Kidney (tissue), 14 donors: ENCODE results near the gene RER1. TPM values are rescaled to one million over a fixed set of nuclear protein-coding genes. Genes with fewer than 3 reads are reported as not detected.

Experiments used
- DNase-seq, 5 donors: peaks; one replicate each; pipeline ENCODE4 v3.0.0-alpha.2; 2013 to 2020
- FAIRE-seq: peaks from 2 replicates; lab custom pipeline; 2012; peaks lifted over from hg19 to GRCh38; lab: Jason Lieb, UNC
- H3K27ac ChIP-seq, 2 donors: one replicate each; pipeline ENCODE4 v1.7.0; 2013; ENCODE audit warnings: low read depth in 2 of 2, low read length in 2 of 2, inconsistent platforms in 1 of 2
- H3K27me3 ChIP-seq: one replicate; pipeline ENCODE4 v1.7.1; 2013; ENCODE audit warnings: low read length, inconsistent platforms; ENCODE audit not compliant: control insufficient read depth, insufficient read depth
- H3K36me3 ChIP-seq, 3 donors: one replicate each; pipeline versions ENCODE4 v1.7.0 to v1.7.1; 2013; ENCODE audit warnings: low read length in 3 of 3, control low read depth in 1 of 3, inconsistent platforms in 1 of 3; ENCODE audit not compliant: insufficient read depth in 3 of 3, control insufficient read depth in 2 of 3
- H3K4me1 ChIP-seq, 3 donors: one replicate each; pipeline versions ENCODE4 v1.7.0 to v1.7.1; 2013; ENCODE audit warnings: low read length in 3 of 3, inconsistent platforms in 1 of 3, low read depth in 1 of 3; ENCODE audit not compliant: control insufficient read depth in 2 of 3, insufficient read depth in 2 of 3
- H3K4me3 ChIP-seq, 3 donors: one replicate each; pipeline versions ENCODE4 v1.7.0 to v1.8.1; 2013; ENCODE audit warnings: low read length in 3 of 3, control low read depth in 1 of 3, inconsistent platforms in 1 of 3
- H3K9ac ChIP-seq, 3 donors: one replicate each; pipeline versions ENCODE4 v1.7.0 to v1.7.1; 2013; ENCODE audit warnings: low read length in 3 of 3, control low read depth in 1 of 3, inconsistent platforms in 1 of 3
- H3K9me3 ChIP-seq, 3 donors: one replicate each; pipeline versions ENCODE4 v1.7.0 to v1.7.1; 2013; ENCODE audit warnings: low read length in 3 of 3, control low read depth in 1 of 3, inconsistent platforms in 1 of 3; ENCODE audit not compliant: control insufficient read depth in 2 of 3, insufficient read depth in 1 of 3
- intact Hi-C: fragments of 100-400 bp; cut with DNase I; formaldehyde crosslinking; loops from one replicate; pipeline ENCODE4 v1.11.1; 2022
- polyA plus RNA-seq: library from polyadenylated mRNA; stranded (reverse); fragments of 350-450 nt; fragmentation: Illumina TruSeq; extraction: RNeasy Lipid Tissue Mini Kit (QIAGEN cat#74804); gene quantifications from one replicate; pipeline ENCODE4 v1.2.3, GENCODE V29; 2014; ENCODE audit warnings: low read depth, low replicate concordance; ENCODE audit not compliant: insufficient read depth
- total RNA-seq: library from RNA; stranded (reverse); fragmentation: NEBNext Ultra II Directional; extraction: Animal tissue kit (Norgen Biotek cat#: 25700); gene quantifications from one replicate; pipeline ENCODE4 v1.2.1, GENCODE V29; 2021
- TF ChIP-seq, protein P1 (sequence below): IDR thresholded peaks from 3 replicates; pipeline ENCODE4 v1.5.1; 2012; ENCODE audit warnings: mild to moderate bottlenecking, moderate library complexity, borderline replicate concordance; ENCODE audit not compliant: insufficient read depth; ENCODE audit errors: extremely low read depth
- donor health status: control.
- donor health status: control.
- donor health status: control.
- donor health status: control.
- donor health status: control.
- donor health status: DM: yes; HTN: yes; CAD: no.
- donor health status: Normal renal cell carcinoma (clear cell type).

Gene RER1
- total and polyA plus RNA-seq, 2 donors from 2014 or later, result 158 to 162 TPM

DNA sequence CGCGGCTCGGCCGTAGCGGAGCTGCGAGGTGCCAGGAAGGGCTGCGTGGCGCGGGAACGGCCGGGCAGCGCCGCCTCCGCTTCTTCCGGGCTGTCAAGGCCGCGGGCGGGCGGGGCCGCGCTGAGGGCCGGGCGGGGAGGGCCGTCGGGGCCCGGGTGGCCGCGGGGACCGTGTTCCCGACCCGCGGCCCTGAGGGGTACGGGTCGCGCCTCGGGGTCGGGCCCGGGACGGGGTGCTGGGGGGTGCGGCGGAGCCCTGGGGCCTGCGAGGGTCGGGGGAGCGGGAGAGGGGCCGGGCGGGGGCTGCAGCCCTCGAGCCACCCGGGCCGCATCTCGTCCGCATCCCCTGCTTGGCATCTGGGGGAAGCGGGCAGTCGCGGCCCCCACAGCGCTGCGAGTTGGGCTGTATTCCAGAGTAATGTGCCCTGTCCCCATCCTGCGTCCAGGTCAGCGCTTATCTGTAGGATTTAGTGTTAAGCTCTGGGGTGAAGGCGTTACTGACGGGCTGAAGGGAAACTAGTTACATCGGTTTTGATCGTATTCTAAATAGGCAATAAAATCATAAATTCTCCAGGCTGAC lies 379 bp downstream of the RER1 start:
- TF ChIP-seq, protein P1, sequence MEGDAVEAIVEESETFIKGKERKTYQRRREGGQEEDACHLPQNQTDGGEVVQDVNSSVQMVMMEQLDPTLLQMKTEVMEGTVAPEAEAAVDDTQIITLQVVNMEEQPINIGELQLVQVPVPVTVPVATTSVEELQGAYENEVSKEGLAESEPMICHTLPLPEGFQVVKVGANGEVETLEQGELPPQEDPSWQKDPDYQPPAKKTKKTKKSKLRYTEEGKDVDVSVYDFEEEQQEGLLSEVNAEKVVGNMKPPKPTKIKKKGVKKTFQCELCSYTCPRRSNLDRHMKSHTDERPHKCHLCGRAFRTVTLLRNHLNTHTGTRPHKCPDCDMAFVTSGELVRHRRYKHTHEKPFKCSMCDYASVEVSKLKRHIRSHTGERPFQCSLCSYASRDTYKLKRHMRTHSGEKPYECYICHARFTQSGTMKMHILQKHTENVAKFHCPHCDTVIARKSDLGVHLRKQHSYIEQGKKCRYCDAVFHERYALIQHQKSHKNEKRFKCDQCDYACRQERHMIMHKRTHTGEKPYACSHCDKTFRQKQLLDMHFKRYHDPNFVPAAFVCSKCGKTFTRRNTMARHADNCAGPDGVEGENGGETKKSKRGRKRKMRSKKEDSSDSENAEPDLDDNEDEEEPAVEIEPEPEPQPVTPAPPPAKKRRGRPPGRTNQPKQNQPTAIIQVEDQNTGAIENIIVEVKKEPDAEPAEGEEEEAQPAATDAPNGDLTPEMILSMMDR, result no peak
- intact Hi-C loops, result no loop called here
- Histone ChIP-seq H3K9me3 (no peaks in the 10 kb centered on the region), H3K4me3 (peak overlapping the region; percentile 83 to 92 (median 85)), H3K9ac (peak overlapping the region; percentile 67 to 91 (median 87)), H3K27me3 (no peaks in the 10 kb centered on the region), H3K36me3 (peaks cover 3 to 30% (median 10%) of the 10 kb centered on the region in 3 donors), H3K4me1 (peaks cover 0 to 31% (median 17%) of the 10 kb centered on the region in 3 donors), H3K27ac (peak overlapping the region; percentile 75 to 85)
- DNase-seq (peak in 1 of 5 donors; percentile 83), FAIRE-seq (no peak)

DNA sequence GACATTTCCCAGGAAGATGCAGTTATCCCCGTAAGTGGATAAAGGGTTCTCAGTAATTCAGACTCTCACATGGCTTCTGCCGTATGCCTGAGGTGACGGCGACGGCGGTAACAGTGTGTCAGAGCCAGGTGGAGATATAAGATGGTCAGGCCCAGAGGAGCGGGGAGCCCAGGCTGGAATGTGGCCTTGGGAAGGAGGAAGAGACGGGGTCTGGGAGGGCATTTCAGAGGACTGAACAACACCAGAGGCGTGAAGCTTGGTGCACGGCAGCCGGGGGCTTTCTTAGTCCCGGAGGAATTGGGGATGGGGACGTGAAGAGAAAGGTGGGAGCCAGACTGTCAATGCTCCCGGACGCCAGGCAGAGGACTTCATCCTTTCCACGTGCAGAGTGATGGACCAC lies 1.0 kb downstream of the RER1 start:
- Histone ChIP-seq H3K27me3 (no peaks in the 10 kb centered on the region), H3K9ac (peak overlapping the region in 2 of 3 donors; percentile 87 to 91), H3K9me3 (no peaks in the 10 kb centered on the region), H3K27ac (peak overlapping the region in 1 of 2 donors; percentile 12), H3K4me3 (peak overlapping the region; percentile 83 to 92 (median 85)), H3K36me3 (peaks cover 5 to 33% (median 13%) of the 10 kb centered on the region in 3 donors), H3K4me1 (peaks cover 0 to 31% (median 17%) of the 10 kb centered on the region in 3 donors)
- intact Hi-C loops, result no loop called here
- TF ChIP-seq, protein P1, result no peak
- DNase-seq, result peak in 1 of 5 donors; percentile 65
- no peak for FAIRE-seq

DNA sequence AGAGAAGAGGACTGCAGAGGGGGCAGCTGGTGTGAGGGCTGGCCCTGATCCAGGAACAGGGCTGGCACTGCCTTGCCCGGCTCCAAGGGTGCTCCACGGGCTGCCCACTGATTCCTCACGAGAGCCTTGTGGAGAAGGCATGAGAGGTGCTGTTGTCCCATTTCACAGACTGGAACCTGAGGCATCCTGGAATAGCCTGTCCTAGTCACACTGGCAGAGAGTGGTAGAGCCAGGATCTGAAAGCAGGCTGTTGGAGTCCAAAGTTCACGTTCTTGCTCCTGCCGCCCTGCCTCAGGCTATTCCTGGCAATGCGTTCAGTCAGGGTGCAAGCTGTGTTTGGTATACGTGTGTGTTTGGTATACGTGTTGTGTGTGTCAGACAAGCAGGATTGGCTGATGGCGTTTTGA lies 1.8 kb downstream of the RER1 start:
- peak overlapping the region in 1 of 2 donors; percentile 12 for H3K27ac ChIP-seq
- H3K36me3 ChIP-seq, result peaks cover 5 to 33% (median 16%) of the 10 kb centered on the region in 3 donors
- no peak for FAIRE-seq
- H3K4me3 ChIP-seq, result peak overlapping the region in 2 of 3 donors; percentile 25 to 92
- H3K9ac ChIP-seq, result peak overlapping the region in 1 of 3 donors; percentile 13
- intact Hi-C loops, result no loop called here
- H3K27me3 ChIP-seq, result no peaks in the 10 kb centered on the region
- TF ChIP-seq, protein P1, result no peak
- DNase-seq, result peak in 1 of 5 donors; percentile 59
- H3K4me1 ChIP-seq, result peaks cover 0 to 31% (median 17%) of the 10 kb centered on the region in 3 donors
- no peaks in the 10 kb centered on the region for H3K9me3 ChIP-seq
